ENCODE results near the gene DDT.

- TF ChIP-seq POLR2A (IDR thresholded peaks at IDR 0.05; ENCODE audit: low read length) (no peak), GATA1 (IDR thresholded peaks at IDR 0.05; ENCODE audit: low read depth, low read length) (no peak)
Measured at GRCh38 chr22:24010018-24010391, 35.8 kb upstream of the DDT start.
